Stomach (tissue), 9 donors: ENCODE results near the gene CST1. TPM values are rescaled to one million over a fixed set of nuclear protein-coding genes. Genes with fewer than 3 reads are reported as not detected.
"Not testable (repeated sequence)": the region's sequence is repeated elsewhere in the genome, so short reads cannot be mapped to it uniquely, and the experiment has no call there.

Source experiments
- DNase-seq, 2 donors: peaks; one replicate each; pipeline versions ENCODE4 v3.0.0 to v3.0.0-alpha.2; 2013 to 2019
- H3K27ac ChIP-seq, 5 donors: fragments of 200-600 bp in 4 of 5; sonication (generic) in 4 of 5; one replicate each; pipeline ENCODE4 v1.5.1; 2013 to 2019; ENCODE audit warnings: mild to moderate bottlenecking in 1 of 5, moderate library complexity in 1 of 5
- H3K27me3 ChIP-seq, 3 donors: fragments of 200-600 bp; sonication (generic); one replicate each; pipeline ENCODE4 v1.5.1; 2017 to 2019; ENCODE audit warnings: mixed run types in 1 of 3
- H3K36me3 ChIP-seq, 4 donors: fragments of 200-600 bp; sonication (generic); 1 replicate in 3 of 4; 2 replicates in 1 of 4; pipeline ENCODE4 v1.5.1; 2016 to 2019
- H3K4me1 ChIP-seq, 4 donors: fragments of 200-600 bp; sonication (generic); one replicate each; pipeline ENCODE4 v1.5.1; 2016 to 2019
- H3K4me3 ChIP-seq, 4 donors: fragments of 200-600 bp; sonication (generic) in 3 of 4; one replicate each; pipeline ENCODE4 v1.5.1; 2016 to 2019; ENCODE audit warnings: mild to moderate bottlenecking in 1 of 4
- H3K9me3 ChIP-seq, 4 donors: fragments of 200-600 bp; sonication (generic); one replicate each; pipeline ENCODE4 v1.5.1; 2016 to 2019
- EP300 ChIP-seq: sonication (generic); formaldehyde crosslinking; IDR thresholded peaks from one replicate; pipeline ENCODE4 v1.6.1; 2017; ENCODE audit warnings: antibody characterized with exemption
- POLR2A ChIP-seq, 4 donors: fragments of 450-650 bp; IDR thresholded peaks; one replicate each; pipeline ENCODE4 v1.6.1; 2016; ENCODE audit warnings: antibody characterized with exemption in 4 of 4, control low read depth in 2 of 4, mild to moderate bottlenecking in 1 of 4, moderate library complexity in 1 of 4
- POLR2AphosphoS5 ChIP-seq, 3 donors: sonication (generic); formaldehyde crosslinking; IDR thresholded peaks; one replicate each; pipeline ENCODE4 v1.6.1; 2016; ENCODE audit warnings: antibody characterized with exemption in 3 of 3
- WGBS, 5 donors: extraction: QIAGEN DNeasy Blood & Tissue Kit in 3 of 5; methylation state at CpG; one replicate each; pipeline versions ENCODE4 v1.1.5 to v1.1.7; 2013 to 2018; 5-methylcytosine and 5-hydroxymethylcytosine counted together
- intact Hi-C: fragments of 100-400 bp; cut with DNase I; formaldehyde crosslinking; loops from one replicate; pipeline ENCODE4 v1.15.1; 2023; ENCODE audit warnings: low total_unique reads
- polyA plus RNA-seq, 3 donors: library from polyadenylated mRNA; stranded (reverse); fragments of 200-250 nt; gene quantifications; one replicate each; pipeline ENCODE4 v1.2.3, GENCODE V29; 2013
- total RNA-seq, 5 donors: library from RNA; depleted of rRNA; stranded (reverse); fragments of >200 nt; gene quantifications; one replicate each; pipeline versions ENCODE4 v1.1.0 to v1.2.3, GENCODE V29; 2014 to 2016
- TF ChIP-seq, protein P1 (sequence below), 7 experiments: fragments of 450-650 bp in 4 of 7; fragments of 200-600 bp in 3 of 7; sonication (generic) in 3 of 7; IDR thresholded peaks; one replicate each; pipeline ENCODE4 v1.5.1; 2016 to 2019; ENCODE audit warnings: antibody characterized with exemption in 7 of 7, control low read depth in 2 of 7, mild to moderate bottlenecking in 1 of 7
- donor health status: healthy with polysubstance abuse.
- donor health status: Bipolar disorder and iron deficiency.
- donor health status: healthy.

The CST1 gene
- total and polyA plus RNA-seq, 8 donors = 0.23 TPM; not detected in 7

DNA sequence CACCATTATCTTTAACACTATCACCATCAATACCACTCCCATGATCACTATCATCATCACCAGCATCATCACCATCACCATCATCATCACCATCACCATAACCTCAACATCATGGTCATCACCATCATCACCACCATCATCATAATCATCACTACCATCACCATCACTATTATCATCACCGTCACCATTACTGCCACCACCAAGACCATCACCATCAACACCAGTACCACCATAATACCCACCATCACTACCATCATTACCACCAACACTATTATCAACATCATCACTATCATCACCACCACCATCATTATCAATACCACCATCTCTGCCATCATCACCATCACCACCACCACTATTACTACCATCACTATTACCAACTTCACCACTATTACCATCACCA is 32.7 kb upstream of the CST1 start:
- H3K9me3 ChIP-seq = no peaks in the 10 kb centered on the region
- no peak for DNase-seq
- no peak for TF ChIP-seq POLR2AphosphoS5 (IDR thresholded peaks at IDR 0.05)
- TF ChIP-seq, protein P1, sequence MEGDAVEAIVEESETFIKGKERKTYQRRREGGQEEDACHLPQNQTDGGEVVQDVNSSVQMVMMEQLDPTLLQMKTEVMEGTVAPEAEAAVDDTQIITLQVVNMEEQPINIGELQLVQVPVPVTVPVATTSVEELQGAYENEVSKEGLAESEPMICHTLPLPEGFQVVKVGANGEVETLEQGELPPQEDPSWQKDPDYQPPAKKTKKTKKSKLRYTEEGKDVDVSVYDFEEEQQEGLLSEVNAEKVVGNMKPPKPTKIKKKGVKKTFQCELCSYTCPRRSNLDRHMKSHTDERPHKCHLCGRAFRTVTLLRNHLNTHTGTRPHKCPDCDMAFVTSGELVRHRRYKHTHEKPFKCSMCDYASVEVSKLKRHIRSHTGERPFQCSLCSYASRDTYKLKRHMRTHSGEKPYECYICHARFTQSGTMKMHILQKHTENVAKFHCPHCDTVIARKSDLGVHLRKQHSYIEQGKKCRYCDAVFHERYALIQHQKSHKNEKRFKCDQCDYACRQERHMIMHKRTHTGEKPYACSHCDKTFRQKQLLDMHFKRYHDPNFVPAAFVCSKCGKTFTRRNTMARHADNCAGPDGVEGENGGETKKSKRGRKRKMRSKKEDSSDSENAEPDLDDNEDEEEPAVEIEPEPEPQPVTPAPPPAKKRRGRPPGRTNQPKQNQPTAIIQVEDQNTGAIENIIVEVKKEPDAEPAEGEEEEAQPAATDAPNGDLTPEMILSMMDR (IDR thresholded peaks at IDR 0.05) = no peak
- intact Hi-C loops = no loop called here
- no peaks in the 10 kb centered on the region for H3K36me3 ChIP-seq
- no peaks in the 10 kb centered on the region for H3K4me1 ChIP-seq
- peaks cover 0 to 3% (median 0%) of the 10 kb centered on the region in 3 donors for H3K27me3 ChIP-seq
- no peak overlapping the region for H3K27ac ChIP-seq
- 90 to 94% (median 93%) methylated on average over 1 of the region's 1 CpG for WGBS, 5 donors
- no peak overlapping the region for H3K4me3 ChIP-seq

DNA sequence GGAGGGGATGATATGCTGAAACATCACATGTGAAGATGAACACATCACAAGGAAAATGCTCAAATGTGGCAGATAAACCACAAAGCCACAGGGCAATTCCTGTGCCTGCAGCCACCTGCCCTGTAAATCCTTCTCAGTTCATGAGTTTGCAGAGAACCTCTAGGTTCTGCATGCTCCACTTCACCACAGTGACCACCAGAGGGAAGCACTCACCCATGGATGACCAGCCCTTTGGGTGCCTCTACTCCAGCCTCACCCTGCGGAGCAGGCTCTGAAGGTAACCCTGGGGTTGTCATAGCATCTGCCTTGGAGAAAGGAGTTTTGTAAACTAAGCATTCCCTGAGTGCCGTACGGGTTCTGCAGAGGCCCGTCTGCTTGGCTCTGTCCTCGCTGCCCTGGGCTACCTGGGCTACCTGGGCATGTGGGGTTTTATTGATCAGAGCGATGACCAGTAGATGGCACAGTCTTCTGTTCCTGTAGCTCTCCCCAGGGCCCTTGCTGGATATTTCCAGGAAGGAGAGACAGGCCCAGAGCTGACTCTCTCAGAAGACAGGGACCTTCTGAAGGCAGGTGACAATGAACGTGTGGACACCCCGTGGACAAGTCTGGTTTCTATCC is 31.7 kb upstream of the CST1 start:
- H3K27me3 ChIP-seq = peaks cover 0 to 3% (median 0%) of the 10 kb centered on the region in 3 donors
- H3K27ac ChIP-seq = no peak overlapping the region
- intact Hi-C loops = no loop called here
- no peaks in the 10 kb centered on the region for H3K4me1 ChIP-seq
- no peaks in the 10 kb centered on the region for H3K9me3 ChIP-seq
- WGBS, 5 donors = 49 to 77% (median 65%) methylated on average over 8 of the region's 8 CpGs
- no peak overlapping the region for H3K4me3 ChIP-seq
- H3K36me3 ChIP-seq = no peaks in the 10 kb centered on the region
- no peak for TF ChIP-seq POLR2A (IDR thresholded peaks at IDR 0.05)
- TF ChIP-seq, protein P1 (IDR thresholded peaks at IDR 0.05) = peak in 2 of 7 experiments; percentile 22 to 32
- TF ChIP-seq POLR2AphosphoS5 (IDR thresholded peaks at IDR 0.05) = no peak
- TF ChIP-seq EP300 = no peak
- peak in 1 of 2 donors; percentile 51 for DNase-seq

DNA sequence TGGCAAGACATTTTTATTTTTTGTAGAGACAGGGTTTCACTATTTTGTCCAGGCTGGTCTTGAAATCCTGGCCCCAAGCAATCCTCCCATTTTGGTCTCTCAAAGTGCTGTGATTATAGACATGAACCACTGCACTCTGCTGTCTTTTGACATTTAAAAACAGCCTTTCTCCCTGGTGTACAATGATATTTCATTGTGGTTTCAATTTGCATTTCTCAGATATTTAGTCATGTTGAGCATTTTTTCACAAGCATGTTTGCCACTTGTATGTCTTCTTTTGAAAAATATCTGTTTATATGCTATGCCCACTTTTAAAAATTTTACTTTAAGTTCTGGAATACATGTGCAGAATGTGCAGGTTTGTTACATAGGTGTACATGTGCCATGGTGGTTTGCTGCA is 27.9 kb upstream of the CST1 start:
- H3K9me3 ChIP-seq, H3K4me1 ChIP-seq, intact Hi-C loops, DNase-seq, H3K27ac ChIP-seq, H3K4me3 ChIP-seq, H3K36me3 ChIP-seq: not testable (repeated sequence)
- H3K27me3 ChIP-seq = peaks cover 0 to 20% (median 0%) of the 10 kb centered on the region in 3 donors

DNA sequence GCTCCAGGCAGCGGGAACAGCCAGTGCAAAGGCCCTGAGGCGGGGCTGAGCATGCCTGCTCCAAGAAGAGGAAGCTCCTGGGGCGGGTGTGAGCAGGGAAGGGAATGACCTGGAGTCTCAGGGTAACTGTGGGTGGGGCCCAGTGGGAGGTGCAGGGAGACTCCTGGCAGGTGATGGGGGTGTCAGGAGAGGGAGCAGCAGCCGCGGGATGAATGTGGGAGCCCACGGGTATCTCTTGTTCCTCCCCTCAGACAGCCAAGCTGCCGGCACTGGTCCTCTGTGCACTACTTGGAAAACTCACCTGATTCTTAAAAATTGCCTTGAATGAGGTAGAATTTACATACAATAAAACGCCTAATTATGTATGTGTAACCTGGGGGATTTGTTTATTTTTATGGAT is 26.6 kb upstream of the CST1 start:
- H3K9me3 ChIP-seq, intact Hi-C loops, H3K27ac ChIP-seq, H3K4me3 ChIP-seq, DNase-seq, H3K4me1 ChIP-seq, H3K36me3 ChIP-seq: not testable (repeated sequence)
- peaks cover 0 to 31% (median 0%) of the 10 kb centered on the region in 3 donors for H3K27me3 ChIP-seq
- WGBS, 5 donors = 77 to 86% (median 81%) methylated on average over 6 to 8 of the region's 8 CpGs

DNA sequence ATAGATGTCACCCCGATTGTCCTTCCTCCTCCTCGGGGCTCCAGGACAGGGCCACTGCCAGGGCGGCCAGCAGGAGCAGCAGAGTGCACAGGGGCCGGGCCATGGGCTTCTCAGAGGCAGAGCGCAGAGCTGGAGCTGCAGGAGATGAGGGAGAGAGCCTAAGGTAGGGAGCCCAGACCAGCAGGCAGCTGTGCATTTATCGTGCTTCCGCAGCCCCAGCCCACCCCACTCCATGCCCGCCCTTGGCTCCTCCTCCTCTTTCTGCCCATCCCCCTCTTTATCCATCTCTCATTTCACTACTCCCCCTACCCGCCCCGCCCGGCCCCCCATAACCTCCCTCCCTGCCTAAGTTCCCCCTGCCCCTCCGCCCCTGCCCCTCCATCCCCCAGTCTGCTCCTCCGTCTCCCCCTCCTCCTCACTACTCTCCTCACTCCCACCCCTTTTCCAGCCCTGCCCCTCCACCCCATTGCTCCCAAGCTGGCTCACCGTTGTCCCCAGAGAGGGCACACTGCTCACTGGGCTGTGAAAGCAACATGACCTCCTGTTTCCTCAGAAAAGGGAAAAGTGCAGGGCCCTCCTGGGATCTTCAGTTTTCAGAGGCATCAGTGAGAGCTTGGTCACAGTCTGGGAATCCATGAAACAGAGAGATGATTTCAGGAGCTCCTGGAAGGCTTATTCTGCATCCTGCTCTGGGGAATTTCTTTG is 25.5 kb upstream of the CST1 start:
- H3K27ac ChIP-seq = no peak overlapping the region
- no peaks in the 10 kb centered on the region for H3K4me1 ChIP-seq
- 15 to 27% (median 22%) methylated on average over 6 to 14 of the region's 14 CpGs for WGBS, 5 donors
- DNase-seq = no peak
- intact Hi-C loops = no loop called here
- H3K4me3 ChIP-seq = no peak overlapping the region
- H3K27me3 ChIP-seq = peaks cover 0 to 31% (median 0%) of the 10 kb centered on the region in 3 donors
- H3K9me3 ChIP-seq = no peaks in the 10 kb centered on the region
- H3K36me3 ChIP-seq = no peaks in the 10 kb centered on the region
- TF ChIP-seq, protein P1 (IDR thresholded peaks at IDR 0.05) = no peak
- TF ChIP-seq EP300 (no peak), POLR2A (IDR thresholded peaks at IDR 0.05) (no peak), POLR2AphosphoS5 (IDR thresholded peaks at IDR 0.05) (no peak)
